OCI-LY3 (cell line): Measurements from ENCODE around the gene DAB1.
A peak's percentile ranks its signal among the peaks of the same experiment; 100 is the strongest.

ENCODE experiments used
- EZH2phosphoT487 ChIP-seq: fragments of 200-600 bp; shearing (Covaris generic); IDR thresholded peaks from 2 replicates; pipeline ENCODE4 v1.6.1; 2018; ENCODE audit warnings: antibody characterized with exemption, mixed run types, low read depth
- TF ChIP-seq, protein P1 (sequence below): fragments of 200-600, 300-600 bp; sonication (generic); IDR thresholded peaks from 2 replicates; pipeline ENCODE4 v1.5.1; 2014; ENCODE audit warnings: antibody characterized with exemption, low read length, low read depth

DNA sequence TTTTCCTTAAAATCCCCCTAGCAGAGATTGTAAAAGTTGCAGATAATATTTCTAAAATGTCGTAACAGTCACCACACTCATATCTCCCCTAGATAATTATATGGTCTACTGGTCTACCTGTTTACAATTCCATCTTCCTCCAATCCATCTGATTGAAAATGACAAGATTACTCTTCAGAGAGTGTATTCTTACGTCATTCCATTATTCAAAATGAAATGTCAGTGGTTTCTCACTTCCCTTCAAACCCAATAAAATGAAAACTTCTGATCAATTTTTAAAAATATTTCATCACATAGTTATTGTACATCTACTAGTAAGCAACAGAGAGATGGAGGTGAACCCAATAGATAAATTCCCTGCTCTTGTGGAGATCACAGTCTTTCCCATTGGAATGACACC is 255.9 kb downstream of the DAB1 start:
- TF ChIP-seq, protein P1, sequence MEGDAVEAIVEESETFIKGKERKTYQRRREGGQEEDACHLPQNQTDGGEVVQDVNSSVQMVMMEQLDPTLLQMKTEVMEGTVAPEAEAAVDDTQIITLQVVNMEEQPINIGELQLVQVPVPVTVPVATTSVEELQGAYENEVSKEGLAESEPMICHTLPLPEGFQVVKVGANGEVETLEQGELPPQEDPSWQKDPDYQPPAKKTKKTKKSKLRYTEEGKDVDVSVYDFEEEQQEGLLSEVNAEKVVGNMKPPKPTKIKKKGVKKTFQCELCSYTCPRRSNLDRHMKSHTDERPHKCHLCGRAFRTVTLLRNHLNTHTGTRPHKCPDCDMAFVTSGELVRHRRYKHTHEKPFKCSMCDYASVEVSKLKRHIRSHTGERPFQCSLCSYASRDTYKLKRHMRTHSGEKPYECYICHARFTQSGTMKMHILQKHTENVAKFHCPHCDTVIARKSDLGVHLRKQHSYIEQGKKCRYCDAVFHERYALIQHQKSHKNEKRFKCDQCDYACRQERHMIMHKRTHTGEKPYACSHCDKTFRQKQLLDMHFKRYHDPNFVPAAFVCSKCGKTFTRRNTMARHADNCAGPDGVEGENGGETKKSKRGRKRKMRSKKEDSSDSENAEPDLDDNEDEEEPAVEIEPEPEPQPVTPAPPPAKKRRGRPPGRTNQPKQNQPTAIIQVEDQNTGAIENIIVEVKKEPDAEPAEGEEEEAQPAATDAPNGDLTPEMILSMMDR = no peak
- TF ChIP-seq EZH2phosphoT487 = 0 out of 2 replicates have a peak, but pooled peaks have one; percentile 52
